SKM-1 (cell line): Measurements from ENCODE around the gene LDLRAD1.
"Not testable (repeated sequence)": the region's sequence is repeated elsewhere in the genome, so short reads cannot be mapped to it uniquely, and the experiment has no call there.

Experiments
- DNase-seq: peaks from one replicate; lab custom pipeline; 2025; ENCODE audit not compliant: unreplicated experiment; lab: John Stamatoyannopoulos, UW

Gene LDLRAD1

GRCh38 chr1:54018635-54019034 lies 649 bp upstream of the LDLRAD1 start:
- no peak for DNase-seq

GRCh38 chr1:54016343-54017282 lies 1.4 kb downstream of the LDLRAD1 start:
- no peak for DNase-seq

DNA sequence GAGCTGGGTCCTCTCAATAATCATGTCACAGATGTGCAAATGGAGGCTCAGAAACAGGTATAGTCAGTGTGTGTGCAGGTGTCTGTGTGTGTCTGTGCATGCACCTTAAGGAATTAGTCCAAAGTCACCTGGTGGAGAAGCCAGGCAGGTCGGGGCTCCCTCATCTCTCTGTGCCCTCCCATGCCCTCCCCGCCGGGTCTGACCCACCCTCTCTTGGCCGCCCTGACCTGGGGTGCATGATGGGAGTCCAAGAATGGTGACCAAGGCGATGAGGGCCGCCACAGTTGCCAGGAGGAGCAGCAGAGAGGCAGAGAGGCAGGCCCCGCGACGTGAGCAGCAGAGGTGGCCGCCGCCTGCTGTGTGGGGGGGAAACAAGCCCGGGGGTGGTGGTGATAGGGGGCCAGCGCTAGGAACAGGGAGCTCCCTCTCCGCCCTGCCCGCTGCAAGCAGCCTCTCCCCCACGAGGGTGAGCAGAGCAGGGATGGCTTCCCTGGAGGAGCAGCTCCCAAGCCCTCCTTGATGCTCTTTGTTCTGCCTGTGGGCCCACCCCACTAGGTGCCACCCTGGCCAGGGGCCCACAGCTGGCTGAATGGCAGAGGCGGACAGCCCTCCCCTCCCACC lies 3.9 kb downstream of the LDLRAD1 start:
- no peak for DNase-seq

GRCh38 chr1:54013393-54014008 lies 4.5 kb downstream of the LDLRAD1 start:
- no peak for DNase-seq

DNA sequence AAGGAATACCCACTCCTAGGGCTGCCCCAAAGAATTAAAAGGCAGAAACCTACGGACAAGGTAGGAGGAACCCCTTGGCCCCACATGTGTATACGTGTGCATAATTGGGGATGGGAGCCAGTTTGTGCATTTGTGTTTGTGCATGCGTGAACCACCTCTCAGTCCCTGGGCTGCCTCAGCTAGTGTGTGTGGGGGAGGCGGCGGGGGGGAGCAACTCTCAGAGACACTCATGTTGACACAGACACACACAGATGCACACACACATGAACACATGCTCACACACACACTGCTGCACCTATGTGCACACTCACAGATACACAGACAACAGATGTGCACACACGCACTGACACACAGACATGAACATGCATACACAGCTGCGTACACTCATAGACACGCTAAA lies 5.1 kb downstream of the LDLRAD1 start:
- no peak for DNase-seq

DNA sequence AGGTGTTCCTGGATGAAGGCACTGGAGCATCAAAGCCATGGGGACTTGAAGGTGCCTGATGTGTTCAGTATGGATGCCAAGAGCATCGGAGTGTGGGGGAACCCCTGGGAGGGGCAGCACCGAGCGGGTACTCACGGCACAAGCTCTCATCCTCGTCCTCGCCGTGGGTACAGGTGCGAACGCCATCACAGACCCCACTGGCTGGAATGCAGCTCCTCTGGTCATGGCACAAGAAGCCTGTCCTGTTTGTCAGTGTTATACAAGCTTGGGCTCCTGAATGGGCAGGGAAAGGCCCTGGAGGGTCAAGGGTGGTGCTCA lies 6.0 kb downstream of the LDLRAD1 start:
- DNase-seq = no peak

DNA sequence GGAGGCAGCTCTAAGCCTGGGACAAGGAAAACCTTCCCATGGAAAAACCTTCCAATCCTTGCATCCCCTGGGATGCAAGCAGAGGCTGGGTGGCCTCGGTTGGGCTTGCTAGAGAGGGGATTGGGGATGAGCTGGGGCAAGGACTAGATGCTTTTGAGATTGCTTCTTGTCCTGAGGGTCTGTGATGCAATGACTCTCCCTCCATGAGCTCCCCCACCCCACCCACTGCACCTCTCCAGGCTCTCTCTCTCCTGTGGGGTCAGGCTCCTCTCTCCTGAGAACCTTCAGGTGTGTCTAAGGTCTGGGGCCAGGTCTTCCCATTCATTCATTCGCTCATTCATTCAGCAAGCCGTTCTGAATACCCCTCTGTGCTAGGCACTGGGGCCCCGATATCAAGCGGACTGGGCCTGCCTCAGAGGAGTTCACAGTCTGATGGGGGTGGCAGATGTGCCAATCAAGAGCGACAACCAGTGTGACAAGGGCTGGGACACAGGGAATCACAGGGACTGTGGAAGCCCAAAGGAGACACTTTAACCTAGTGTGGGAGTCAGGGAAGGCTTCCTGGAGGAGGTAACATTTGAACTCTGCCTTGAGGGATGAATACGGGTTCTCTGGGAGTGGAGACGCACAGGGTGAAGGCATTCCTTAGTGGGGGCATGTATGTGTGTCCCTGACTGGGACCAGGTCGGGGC lies 6.5 kb downstream of the LDLRAD1 start:
- no peak for DNase-seq

- DNase-seq = no peak
Measured at GRCh38 chr1:54010415-54011117, 7.4 kb downstream of the LDLRAD1 start.

DNA sequence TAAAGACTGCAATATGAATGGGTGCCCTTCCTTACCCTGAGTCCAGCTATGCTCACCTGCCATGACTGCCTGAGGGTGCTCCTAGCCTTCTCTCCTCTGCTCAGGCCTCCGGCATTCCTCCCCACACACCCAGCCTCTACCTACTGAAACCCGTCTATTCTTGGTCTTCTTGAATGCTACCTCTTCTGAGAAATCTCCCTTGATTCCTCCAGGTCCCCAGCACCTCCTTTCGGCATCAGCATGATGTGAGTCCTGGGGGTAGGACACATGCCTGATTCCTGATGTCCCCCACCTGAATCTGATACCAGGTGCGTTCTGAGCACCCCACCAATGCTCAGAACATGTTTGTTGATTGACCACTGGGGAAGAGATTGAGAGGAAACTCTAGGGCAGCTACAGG lies 8.6 kb downstream of the LDLRAD1 start:
- no peak for DNase-seq

DNA sequence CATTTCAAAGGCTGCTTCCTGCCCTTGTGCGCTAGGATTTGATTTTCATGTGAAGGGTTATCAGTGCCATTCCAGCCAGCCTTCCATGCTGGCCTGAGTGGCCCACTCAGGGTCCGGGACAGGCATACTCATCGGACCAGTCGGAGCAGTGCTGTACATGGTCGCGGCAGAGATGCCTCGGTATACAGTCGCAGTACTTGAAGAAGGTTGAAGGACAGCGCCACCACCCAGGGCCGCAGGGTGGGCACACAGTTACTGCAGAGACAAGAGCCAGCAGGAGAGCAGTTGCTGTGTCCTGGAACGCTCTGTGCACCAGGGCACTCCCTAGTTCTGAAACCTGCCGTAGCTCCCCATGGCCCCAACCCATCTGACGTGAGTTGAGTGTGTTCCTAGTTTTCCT lies 9.1 kb downstream of the LDLRAD1 start:
- DNase-seq = no peak

DNA sequence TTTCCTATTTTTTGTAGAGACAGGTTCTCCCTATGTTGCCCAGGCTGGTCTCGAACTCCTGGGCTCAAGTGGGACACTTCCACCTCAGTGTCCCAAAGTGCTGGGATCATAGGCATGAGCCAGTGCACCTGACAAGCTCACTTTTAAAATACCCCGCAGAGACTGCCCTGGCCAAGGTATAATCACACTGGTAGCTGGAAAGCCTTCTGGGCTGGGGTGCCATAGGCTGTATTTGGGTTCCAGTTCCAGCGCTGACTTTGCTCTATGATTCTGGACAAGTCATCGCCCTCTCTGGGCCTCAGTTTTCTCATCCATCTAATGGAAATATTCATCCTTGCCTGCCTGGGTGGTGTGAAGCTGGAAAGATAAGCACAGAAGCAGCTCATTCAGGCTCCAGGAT lies 10.4 kb downstream of the LDLRAD1 start:
- no peak for DNase-seq

DNA sequence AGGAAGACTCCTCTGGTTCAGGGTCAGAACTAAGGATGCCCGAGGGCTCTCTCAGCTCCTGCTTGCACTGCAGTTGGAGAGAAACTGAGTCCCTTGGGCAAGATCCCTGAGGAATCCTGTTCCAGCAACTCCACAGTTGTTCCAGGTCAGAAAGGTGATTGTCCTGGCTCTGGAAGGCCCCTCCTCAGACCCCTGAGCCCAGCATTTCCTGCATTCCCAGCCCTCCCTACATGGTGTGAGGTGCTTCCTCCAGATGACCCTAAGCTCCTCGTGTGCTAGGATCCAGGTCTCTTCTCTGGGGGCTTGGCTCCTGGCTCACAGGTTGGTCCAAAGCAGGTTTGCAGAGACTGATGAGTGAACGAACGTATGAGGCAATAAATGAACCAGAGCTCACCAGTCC lies 11.5 kb downstream of the LDLRAD1 start:
- no peak for DNase-seq

DNA sequence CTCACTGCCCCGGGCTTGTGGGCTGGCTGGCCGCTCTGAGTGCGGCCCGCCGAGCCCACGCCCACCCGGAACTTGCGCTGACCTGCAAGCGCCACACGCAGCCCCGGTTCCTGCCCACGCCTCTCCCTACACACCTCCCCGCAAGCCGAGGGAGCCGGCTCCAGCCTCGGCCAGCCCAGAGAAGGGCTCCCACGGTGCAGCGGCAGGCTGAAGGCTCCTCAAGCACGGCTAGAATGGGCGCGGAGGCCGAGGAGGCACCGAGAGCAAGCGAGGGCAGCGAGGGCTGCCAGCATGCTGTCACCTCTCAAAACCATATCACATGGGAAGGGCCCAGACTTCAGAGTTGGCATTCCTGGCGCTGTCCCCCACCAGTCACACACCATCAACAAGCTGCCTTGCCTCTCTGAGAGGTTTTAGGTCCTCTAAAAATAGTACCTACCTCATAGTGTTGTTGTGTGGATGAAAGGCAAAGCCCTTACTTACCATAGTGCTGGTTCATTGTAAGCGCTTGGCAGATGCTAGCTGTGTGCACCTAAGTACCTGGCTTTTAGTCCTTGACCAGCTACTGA lies 13.4 kb downstream of the LDLRAD1 start:
- no peak for DNase-seq

DNA sequence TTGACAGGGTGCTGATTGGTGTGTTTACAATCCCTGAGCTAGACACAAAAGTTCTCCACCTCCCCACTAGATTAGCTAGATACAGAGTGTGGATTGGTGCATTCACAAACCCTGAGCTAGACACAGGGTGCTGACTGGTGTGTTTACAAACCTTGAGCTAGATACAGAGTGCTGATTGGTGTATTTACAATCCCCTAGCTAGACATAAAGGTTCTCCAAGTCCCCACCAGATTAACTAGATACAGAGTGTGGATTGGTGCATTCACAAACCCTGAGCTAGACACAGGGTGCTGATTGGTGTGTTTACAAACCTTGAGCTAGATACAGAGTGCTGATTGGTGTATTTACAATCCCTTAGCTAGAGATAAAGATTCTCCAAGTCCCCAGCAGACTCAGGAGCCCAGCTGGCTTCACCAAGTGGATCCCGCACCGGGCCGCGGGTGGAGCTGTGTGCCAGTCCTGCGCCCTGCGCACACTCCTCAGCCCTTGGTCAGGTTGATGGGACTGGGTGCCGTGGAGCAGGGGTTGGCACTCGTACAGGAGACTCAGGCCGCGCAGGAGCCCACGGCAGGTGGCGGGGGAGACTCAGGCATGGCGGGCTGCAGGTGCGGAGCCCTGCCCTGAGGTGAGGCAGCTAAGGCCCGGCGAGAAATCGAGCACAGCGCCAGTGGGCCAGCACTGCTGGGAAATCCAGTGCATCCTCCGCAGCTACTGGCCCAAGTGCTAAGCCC lies 14.1 kb downstream of the LDLRAD1 start:
- not testable (repeated sequence) for DNase-seq

GRCh38 chr1:54003249-54003646 lies 14.7 kb downstream of the LDLRAD1 start:
- DNase-seq = no peak

DNA sequence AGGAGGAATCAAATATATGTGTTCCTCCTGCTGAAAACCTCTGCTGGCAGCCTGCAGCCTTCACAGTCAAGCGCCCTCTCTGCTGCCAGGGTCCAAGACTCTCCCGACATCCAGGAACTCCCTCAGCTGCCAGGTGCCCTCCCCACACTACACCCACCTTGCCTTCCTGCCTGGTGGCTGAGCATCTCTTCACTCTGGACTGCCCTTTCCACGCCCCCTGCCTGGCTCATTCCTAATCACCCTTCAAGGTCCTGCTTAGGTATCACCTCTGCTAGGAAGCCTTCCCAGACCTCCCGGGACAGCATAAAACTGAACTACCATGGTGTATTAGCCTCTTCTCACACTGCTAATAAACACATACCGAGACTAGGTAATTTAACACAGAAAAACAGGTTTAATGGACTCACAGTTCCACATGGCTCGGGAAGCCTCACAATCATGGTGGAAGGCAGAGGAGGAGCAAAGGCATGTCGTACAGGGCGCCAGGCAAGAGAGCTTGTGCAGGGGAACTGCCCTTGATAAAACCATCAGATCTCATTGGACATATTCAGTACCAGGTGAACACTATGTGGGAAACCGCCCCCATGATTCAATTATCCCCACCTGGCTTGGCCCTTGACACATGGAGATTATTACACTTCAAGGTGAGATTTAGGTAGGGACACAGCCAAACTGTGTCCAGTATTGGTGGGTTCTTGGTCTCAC lies 15.3 kb downstream of the LDLRAD1 start:
- DNase-seq = no peak

DNA sequence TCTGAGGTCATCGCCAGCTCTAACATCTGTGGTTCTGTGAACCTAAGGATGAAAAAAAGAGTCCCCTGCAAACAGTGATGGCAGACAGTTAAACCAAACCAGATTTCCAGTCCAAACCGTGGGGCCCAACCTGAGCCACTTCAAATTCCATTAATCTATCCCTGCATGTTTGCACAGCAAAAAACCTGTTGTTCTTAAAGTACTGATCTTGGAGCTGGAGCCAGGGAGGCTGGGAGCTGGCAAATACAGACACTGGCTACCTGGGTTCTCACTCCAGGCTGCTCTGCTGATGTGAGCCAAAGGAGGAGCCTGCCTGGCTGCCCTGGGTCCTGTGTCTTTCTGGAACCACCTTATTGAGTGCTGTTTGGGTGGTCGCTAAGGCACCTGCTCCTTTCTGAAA lies 16.4 kb downstream of the LDLRAD1 start:
- no peak for DNase-seq

GRCh38 chr1:53999920-54000319 lies 18.1 kb downstream of the LDLRAD1 start:
- no peak for DNase-seq

DNA sequence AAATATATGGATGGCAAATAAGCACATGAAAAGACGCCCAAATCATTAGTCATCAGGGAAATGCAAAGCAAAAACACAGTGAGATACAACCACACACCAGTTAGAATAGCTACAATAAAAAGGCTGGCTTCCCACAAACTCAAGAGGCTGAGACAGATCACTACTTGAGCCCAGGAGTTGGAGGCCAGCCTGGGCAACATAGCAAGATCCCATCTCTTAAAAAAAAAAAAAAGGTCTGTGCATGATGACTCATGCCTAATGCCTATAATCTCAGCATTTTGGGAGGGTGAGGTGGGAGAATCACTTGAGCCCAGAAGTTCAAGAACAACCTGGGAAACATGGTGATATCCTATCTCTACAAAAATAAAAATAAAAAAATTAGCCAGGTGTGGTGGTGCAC lies 19.8 kb downstream of the LDLRAD1 start:
- DNase-seq = no peak
